K562 (cell line): ENCODE results near the gene NR3C1. TPM values are rescaled to one million over a fixed set of nuclear protein-coding genes. Genes with fewer than 3 reads are reported as not detected.

ENCODE experiments used
- ETS2 ChIP-seq: IDR thresholded peaks from 2 replicates; pipeline ENCODE4 v1.6.1; 2016; ENCODE audit warnings: borderline replicate concordance, missing genetic modification characterization, mild to moderate bottlenecking, moderate library complexity, missing compliant biosample characterization; ENCODE audit not compliant: poor library complexity, severe bottlenecking
- MEF2D ChIP-seq: conservative IDR thresholded peaks from 2 replicates; pipeline ENCODE4 v1.6.1; 2016; ENCODE audit warnings: low read depth, missing genetic modification characterization, missing compliant biosample characterization
- NUFIP1 ChIP-seq: fragments of 450-650 bp; IDR thresholded peaks from 2 replicates; pipeline ENCODE4 v1.6.1; 2018; ENCODE audit not compliant: partially characterized antibody
- POLR2B ChIP-seq: fragments of 450-650 bp; IDR thresholded peaks from 2 replicates; pipeline ENCODE4 v1.6.1; 2018; ENCODE audit warnings: low read depth; ENCODE audit not compliant: partially characterized antibody
- PTTG1 ChIP-seq: fragments of 450-650 bp; IDR thresholded peaks from 2 replicates; pipeline ENCODE4 v1.6.1; 2016; ENCODE audit warnings: low read depth, mild to moderate bottlenecking, missing genetic modification characterization, missing compliant biosample characterization
- RFX5 ChIP-seq: IDR thresholded peaks from 2 replicates; pipeline ENCODE4 v1.6.1; 2011; ENCODE audit warnings: low read depth, mild to moderate bottlenecking, improper control_type of control experiment, low read length
- ZBTB40 ChIP-seq, 2 experiments: fragments of 450-650 bp in 1 of 2; sonication (generic) in 1 of 2; formaldehyde crosslinking in 1 of 2; IDR thresholded peaks; 2 replicates each; pipeline versions ENCODE4 v1.7.1 to v1.9.0; 2016 to 2022; ENCODE audit warnings: inconsistent platforms in 1 of 2, mild to moderate bottlenecking in 1 of 2, missing genetic modification reagents in 1 of 2
- polyA plus RNA-seq, 8 experiments: library from polyadenylated mRNA; depleted of rRNA in 4 of 8; stranded (reverse) in 5 of 8; unstranded in 3 of 8; fragments of >200 nt; fragmentation: Nextera tagmentation in 2 of 8; fragmentation: Illumina TruSeq in 1 of 8; extraction: Ambion mirVana in 2 of 8; extraction: Trizol in 1 of 8; gene quantifications; 2 replicates each; pipeline versions ENCODE4 v1.2.1 to v1.2.3, GENCODE V29; 2011 to 2014; ENCODE audit warnings: inconsistent platforms in 1 of 8, missing spikeins in 1 of 8
- total RNA-seq, 7 experiments: library from RNA; depleted of rRNA in 6 of 7; stranded (reverse); fragments of >200 nt in 6 of 7; fragmentation: Illumina TruSeq in 2 of 7; extraction: Trizol in 2 of 7; gene quantifications; 2 replicates each; pipeline versions ENCODE4 v1.2.1 to v1.2.3, GENCODE V29; 2011 to 2021; ENCODE audit warnings: low replicate concordance in 1 of 7

Gene NR3C1
- total and polyA plus RNA-seq, 9 of the 15 experiments (the other 6 are each of a cell fraction or from before 2014, with no cell fraction given) = 8.2 to 36.0 (median 15.0) TPM

GRCh38 chr5:143446535-143447226 lies 43.2 kb upstream of the NR3C1 start (continued):
- no peak for TF ChIP-seq ZBTB40 (IDR thresholded peaks at IDR 0.05)
- no peak for TF ChIP-seq ZBTB40 (CRISPR knock-in tag; IDR thresholded peaks at IDR 0.05)
- TF ChIP-seq POLR2B = no peak
- no peak for TF ChIP-seq RFX5
- no peak for TF ChIP-seq ETS2 (tag)
- TF ChIP-seq NUFIP1 = no peak
- no peak for TF ChIP-seq MEF2D (tag)
- no peak for TF ChIP-seq PTTG1 (tag)
